NCI-H187 (cell line): ENCODE data around the gene STH.
A peak's percentile ranks its signal among the peaks of the same experiment; 100 is the strongest.

Experiments used
- DNase-seq, 2 experiments: peaks; one replicate each; lab custom pipeline; 2025; lab: John Stamatoyannopoulos, UW

STH gene

DNA sequence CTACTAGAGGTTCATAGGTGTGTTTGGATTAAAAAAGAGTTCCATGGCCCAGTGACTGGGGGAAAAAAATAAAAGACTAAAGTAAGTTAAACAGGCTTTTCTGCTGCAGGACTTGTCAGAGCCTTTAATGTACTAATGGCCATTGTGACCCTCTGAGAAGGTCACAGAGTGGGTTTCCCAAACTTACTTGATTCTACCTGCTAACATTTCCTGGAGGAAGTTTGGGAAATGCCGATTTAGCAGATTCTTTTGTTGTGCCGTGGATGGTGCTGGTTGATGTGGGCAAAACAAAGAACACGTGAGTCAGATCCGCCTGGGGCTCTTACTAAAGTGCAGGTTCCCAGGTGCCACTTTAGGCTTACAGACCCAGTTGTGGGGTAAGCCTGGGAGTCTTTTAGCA is 13.6 kb upstream of the STH start:
- no peak for DNase-seq

DNA sequence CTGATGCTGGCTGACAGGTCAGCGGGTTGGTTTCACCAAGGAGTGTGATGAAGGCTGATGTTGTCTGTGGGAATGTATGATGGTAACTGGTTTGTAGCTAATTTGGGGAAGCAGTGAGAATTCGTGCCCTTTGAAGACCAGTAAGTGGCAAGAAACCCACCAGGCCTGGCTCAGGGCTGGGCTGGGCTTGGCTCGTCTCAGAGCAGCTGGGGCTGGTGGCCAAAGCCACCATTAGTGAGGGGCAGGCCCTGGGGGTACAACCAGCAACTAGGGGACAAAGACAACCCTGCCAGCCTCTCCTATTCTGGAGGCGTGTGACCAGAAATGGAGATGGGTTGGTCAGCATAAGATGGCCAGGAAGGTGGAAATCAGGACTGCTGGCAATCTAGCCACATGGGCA is 13.0 kb upstream of the STH start:
- no peak for DNase-seq

DNA sequence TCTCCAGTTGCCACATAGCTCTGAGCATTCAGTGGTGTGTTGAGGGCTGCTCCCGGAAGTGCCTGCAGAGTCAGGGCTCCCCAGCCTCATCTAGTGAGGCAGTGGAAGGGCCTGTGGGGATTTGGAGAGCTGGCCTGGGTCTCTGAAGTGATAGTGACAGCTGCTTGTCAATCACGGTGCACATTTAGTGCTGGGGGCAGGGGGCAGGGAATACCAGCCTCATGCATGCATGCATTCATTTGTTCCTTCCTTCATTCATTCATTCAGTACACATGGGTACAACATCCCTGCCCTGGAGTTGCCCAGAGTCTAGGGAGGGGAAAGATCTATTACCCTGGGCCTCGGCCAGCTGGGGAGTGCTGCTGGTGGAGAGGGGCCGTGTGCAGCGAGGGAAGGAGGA is 11.3 kb upstream of the STH start:
- DNase-seq = no peak

DNA sequence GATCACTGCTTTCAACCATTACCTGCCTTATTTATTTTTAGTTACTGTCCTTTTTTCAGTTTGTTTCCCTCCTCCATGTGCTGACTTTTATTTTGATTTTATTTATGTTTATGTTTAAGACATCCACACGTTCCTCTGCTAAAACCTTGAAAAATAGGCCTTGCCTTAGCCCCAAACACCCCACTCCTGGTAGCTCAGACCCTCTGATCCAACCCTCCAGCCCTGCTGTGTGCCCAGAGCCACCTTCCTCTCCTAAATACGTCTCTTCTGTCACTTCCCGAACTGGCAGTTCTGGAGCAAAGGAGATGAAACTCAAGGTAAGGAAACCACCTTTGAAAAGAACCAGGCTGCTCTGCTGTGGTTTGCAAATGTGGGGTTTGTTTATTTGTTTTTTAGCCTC is 9.3 kb upstream of the STH start:
- DNase-seq = no peak

DNA sequence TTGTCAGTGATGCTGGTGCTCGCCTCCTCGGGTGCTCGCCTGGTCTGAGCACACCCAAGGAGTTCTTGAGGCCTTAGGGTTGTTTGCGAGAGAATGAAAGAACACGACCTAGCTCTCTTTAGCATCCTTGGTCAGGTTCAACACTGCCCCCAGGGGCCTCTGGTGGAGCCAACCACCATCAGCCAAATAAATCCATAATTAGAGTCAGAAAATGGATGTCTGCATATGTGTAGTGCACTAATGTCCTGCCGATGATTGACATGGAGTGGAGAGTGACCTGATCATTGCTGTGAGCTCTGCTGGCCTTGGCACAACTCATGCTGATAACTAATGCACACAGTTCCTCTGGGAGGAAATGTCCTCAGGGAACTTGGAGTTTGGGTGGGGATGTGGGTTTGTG is 8.2 kb upstream of the STH start:
- no peak for DNase-seq

DNA sequence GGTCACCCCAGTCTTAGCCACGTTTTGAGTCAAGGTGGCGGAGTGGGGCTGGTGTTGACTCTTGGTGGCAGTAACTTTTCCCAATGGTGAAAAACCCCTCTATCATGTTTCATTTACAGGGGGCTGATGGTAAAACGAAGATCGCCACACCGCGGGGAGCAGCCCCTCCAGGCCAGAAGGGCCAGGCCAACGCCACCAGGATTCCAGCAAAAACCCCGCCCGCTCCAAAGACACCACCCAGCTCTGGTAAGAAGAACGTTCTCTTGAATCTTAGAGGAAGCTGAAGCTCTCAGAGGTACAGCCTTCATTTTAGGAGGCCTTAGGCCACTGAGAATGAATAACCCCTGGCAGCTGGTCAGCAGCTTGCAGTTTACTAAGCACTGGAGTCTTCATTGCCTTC is 7.7 kb upstream of the STH start:
- no peak for DNase-seq

DNA sequence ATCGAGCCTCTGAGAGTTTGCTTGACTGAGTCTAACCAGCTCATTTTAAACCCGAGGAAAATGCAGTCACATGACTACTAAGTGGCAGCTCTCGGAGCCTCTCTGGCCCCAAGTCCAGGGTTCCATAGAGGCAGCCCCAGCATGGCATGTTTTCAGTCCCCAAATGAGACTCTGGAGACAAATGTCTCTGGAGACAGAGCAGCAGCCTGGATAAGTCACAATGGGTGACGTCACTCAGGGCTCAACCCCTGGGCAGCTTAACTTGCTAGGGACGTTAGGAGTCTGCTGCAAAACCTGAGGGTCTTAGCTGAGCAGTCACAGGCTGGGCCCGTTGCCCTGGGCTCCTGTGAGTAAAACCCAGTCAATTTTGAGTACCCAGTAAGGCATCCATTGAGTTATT is 6.9 kb upstream of the STH start:
- DNase-seq = no peak

DNA sequence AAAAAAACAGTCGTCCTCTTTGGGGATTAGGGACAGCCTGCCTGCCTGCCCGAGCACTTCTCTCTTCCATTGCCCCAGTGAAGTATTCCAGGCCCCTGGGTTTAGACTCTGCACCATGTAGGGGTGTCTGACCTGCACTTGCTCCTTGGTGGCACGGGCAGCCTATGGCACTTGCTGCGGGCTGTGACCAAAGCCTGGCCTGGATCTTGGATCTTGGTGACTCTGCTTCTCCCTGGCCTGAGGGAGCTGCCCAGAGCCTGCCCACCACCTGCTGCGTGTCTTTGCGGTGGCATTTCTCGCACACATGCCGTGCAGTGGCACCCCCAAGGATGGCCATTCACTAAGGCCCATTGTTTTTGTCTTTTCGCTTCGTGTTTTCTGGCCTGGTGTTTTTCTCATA is 6.1 kb upstream of the STH start:
- DNase-seq = no peak

DNA sequence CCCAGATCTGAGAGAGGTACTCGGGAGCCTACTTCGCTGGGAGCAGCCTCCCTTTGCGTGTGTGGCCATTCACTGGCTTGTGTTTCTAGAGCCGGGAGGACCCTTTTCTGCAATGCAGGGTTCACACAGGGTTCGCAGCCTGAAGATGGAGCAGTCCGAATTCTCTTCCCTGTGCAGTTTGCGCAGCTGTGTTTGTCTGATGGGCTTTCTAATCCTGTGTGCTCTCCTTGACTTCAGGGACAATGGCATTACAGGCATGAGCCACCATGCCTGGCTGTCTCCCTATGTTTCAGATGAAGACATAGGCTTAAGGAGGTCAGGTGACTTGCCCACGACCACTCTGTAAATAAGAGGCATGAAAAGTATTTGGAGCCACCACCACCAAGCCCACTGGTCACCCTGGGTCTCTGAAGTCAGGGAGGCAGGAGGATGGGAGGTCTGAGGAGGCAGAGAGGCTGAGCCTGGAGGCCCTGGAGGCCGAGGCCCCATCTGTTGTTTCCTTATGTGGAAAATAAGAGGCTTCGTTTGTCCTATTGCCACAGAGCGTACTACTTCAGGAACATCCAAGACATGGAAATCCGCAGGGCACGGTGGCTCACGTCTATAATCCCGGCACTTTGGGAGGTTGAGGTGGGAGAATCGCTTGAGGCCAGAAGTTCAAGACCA is 5.0 kb upstream of the STH start:
- no peak for DNase-seq

DNA sequence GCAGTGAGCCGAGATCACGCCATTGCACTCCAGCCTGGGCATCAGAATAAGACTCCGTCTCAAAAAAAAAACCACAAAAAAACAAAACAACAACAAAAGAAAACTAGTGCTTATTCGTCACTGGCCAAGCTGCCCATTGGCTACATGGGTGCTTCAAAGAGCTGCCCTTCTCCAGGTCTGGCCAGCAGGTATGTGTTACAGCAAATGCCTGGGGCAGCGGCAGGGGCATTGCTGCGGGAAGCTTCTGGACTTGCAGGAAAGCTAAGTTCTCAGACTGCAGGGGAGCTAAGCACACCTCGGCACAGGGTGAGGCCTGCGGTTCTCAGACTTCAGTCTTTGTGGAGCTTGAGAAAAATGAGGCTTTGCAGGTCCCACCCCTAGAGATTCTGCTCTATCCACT is 4.1 kb upstream of the STH start:
- DNase-seq = no peak

DNA sequence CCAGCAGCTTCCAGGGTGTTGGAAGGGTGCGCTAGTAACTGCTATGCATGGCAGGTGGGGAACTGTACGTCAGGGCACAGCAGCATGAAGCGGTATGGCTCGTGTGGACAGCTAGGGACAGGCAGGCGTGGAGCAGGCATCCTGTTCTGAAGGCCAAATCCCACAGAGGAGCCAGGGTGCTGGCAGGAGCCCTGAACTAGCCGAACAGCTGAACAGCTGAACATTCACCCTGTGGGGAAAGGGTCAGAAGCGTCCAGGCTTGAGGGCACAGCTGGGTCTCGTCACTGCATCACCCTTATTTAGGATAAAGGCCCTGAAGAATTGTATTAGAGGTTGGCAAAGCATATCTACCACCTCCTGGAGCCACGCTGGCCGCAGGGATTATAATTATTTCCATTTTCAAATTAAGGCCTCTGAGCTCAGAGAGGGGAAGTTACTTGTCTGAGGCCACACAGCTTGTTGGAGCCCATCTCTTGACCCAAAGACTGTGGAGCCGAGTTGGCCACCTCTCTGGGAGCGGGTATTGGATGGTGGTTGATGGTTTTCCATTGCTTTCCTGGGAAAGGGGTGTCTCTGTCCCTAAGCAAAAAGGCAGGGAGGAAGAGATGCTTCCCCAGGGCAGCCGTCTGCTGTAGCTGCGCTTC is 3.3 kb upstream of the STH start:
- DNase-seq = no peak

DNA sequence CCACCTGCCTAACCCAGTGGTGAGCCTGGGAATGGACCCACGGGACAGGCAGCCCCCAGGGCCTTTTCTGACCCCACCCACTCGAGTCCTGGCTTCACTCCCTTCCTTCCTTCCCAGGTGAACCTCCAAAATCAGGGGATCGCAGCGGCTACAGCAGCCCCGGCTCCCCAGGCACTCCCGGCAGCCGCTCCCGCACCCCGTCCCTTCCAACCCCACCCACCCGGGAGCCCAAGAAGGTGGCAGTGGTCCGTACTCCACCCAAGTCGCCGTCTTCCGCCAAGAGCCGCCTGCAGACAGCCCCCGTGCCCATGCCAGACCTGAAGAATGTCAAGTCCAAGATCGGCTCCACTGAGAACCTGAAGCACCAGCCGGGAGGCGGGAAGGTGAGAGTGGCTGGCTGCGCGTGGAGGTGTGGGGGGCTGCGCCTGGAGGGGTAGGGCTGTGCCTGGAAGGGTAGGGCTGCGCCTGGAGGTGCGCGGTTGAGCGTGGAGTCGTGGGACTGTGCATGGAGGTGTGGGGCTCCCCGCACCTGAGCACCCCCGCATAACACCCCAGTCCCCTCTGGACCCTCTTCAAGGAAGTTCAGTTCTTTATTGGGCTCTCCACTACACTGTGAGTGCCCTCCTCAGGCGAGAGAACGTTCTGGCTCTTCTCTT is 2.6 kb upstream of the STH start:
- no peak for DNase-seq

DNA sequence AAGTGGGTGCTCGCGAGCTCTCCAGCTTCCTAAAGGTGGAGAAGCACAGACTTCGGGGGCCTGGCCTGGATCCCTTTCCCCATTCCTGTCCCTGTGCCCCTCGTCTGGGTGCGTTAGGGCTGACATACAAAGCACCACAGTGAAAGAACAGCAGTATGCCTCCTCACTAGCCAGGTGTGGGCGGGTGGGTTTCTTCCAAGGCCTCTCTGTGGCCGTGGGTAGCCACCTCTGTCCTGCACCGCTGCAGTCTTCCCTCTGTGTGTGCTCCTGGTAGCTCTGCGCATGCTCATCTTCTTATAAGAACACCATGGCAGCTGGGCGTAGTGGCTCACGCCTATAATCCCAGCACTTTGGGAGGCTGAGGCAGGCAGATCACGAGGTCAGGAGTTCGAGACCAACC is 1.9 kb upstream of the STH start:
- DNase-seq = no peak

DNA sequence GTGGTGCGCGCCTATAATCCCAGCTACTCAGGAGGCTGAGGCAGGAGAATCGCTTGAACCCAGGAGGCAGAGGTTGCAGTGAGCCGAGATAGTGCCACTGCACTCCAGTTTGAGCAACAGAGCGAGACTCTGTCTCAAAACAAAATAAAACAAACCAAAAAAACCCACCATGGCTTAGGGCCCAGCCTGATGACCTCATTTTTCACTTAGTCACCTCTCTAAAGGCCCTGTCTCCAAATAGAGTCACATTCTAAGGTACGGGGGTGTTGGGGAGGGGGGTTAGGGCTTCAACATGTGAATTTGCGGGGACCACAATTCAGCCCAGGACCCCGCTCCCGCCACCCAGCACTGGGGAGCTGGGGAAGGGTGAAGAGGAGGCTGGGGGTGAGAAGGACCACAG is 1.4 kb upstream of the STH start:
- no peak for DNase-seq

DNA sequence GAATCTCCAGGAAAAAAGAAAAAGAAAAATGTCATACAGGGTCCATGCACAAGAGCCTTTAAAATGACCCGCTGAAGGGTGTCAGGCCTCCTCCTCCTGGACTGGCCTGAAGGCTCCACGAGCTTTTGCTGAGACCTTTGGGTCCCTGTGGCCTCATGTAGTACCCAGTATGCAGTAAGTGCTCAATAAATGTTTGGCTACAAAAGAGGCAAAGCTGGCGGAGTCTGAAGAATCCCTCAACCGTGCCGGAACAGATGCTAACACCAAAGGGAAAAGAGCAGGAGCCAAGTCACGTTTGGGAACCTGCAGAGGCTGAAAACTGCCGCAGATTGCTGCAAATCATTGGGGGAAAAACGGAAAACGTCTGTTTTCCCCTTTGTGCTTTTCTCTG is 845 bp downstream of the STH start:
- DNase-seq = no peak

DNA sequence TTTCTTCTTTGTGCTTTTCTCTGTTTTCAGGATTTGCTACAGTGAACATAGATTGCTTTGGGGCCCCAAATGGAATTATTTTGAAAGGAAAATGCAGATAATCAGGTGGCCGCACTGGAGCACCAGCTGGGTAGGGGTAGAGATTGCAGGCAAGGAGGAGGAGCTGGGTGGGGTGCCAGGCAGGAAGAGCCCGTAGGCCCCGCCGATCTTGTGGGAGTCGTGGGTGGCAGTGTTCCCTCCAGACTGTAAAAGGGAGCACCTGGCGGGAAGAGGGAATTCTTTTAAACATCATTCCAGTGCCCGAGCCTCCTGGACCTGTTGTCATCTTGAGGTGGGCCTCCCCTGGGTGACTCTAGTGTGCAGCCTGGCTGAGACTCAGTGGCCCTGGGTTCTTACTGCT is 1.2 kb downstream of the STH start:
- DNase-seq = no peak

DNA sequence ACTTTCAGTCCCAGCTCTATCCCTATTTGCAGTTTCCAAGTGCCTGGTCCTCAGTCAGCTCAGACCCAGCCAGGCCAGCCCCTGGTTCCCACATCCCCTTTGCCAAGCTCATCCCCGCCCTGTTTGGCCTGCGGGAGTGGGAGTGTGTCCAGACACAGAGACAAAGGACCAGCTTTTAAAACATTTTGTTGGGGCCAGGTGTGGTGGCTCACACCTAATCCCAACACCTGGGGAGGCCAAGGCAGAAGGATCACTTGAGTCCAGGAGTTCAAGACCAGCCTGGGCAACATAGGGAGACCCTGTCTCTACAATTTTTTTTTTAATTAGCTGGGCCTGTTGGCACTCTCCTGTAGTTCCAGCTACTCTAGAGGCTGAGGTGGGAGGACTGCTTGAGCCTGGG is 1.7 kb downstream of the STH start:
- DNase-seq = no peak

DNA sequence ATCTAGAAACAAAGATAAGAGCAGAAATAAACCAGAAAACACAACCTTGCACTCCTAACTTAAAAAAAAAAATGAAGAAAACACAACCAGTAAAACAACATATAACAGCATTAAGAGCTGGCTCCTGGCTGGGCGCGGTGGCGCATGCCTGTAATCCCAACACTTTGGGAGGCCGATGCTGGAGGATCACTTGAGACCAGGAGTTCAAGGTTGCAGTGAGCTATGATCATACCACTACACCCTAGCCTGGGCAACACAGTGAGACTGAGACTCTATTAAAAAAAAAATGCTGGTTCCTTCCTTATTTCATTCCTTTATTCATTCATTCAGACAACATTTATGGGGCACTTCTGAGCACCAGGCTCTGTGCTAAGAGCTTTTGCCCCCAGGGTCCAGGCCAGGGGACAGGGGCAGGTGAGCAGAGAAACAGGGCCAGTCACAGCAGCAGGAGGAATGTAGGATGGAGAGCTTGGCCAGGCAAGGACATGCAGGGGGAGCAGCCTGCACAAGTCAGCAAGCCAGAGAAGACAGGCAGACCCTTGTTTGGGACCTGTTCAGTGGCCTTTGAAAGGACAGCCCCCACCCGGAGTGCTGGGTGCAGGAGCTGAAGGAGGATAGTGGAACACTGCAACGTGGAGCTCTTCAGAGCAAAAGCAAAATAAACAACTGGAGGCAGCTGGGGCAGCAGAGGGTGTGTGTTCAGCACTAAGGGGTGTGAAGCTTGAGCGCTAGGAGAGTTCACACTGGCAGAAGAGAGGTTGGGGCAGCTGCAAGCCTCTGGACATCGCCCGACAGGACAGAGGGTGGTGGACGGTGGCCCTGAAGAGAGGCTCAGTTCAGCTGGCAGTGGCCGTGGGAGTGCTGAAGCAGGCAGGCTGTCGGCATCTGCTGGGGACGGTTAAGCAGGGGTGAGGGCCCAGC is 2.6 kb downstream of the STH start:
- no peak for DNase-seq

DNA sequence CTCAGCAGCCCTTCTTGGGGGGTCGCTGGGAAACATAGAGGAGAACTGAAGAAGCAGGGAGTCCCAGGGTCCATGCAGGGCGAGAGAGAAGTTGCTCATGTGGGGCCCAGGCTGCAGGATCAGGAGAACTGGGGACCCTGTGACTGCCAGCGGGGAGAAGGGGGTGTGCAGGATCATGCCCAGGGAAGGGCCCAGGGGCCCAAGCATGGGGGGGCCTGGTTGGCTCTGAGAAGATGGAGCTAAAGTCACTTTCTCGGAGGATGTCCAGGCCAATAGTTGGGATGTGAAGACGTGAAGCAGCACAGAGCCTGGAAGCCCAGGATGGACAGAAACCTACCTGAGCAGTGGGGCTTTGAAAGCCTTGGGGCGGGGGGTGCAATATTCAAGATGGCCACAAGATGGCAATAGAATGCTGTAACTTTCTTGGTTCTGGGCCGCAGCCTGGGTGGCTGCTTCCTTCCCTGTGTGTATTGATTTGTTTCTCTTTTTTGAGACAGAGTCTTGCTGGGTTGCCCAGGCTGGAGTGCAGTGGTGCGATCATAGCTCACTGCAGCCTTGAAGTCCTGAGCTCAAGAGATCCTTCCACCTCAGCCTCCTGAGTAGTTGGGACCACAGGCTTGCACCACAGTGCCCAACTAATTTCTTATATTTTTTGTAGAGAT is 3.4 kb downstream of the STH start:
- DNase-seq = peak; percentile 47 to 57

DNA sequence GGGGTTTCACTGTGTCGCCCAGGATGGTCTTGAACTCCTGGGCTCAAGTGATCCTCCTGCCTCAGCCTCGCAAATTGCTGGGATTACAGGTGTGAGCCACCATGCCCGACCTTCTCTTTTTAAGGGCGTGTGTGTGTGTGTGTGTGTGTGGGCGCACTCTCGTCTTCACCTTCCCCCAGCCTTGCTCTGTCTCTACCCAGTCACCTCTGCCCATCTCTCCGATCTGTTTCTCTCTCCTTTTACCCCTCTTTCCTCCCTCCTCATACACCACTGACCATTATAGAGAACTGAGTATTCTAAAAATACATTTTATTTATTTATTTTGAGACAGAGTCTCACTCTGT is 3.9 kb downstream of the STH start:
- DNase-seq = no peak

DNA sequence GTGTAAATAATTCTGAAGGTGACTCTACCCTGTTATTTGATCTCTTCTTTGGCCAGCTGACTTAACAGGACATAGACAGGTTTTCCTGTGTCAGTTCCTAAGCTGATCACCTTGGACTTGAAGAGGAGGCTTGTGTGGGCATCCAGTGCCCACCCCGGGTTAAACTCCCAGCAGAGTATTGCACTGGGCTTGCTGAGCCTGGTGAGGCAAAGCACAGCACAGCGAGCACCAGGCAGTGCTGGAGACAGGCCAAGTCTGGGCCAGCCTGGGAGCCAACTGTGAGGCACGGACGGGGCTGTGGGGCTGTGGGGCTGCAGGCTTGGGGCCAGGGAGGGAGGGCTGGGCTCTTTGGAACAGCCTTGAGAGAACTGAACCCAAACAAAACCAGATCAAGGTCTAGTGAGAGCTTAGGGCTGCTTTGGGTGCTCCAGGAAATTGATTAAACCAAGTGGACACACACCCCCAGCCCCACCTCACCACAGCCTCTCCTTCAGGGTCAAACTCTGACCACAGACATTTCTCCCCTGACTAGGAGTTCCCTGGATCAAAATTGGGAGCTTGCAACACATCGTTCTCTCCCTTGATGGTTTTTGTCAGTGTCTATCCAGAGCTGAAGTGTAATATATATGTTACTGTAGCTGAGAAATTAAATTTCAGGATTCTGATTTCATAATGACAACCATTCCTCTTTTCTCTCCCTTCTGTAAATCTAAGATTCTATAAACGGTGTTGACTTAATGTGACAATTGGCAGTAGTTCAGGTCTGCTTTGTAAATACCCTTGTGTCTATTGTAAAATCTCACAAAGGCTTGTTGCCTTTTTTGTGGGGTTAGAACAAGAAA is 5.1 kb downstream of the STH start:
- no peak for DNase-seq
